Measurements from ENCODE around the gene LAMA1. TPM values are rescaled to one million over a fixed set of nuclear protein-coding genes. Genes with fewer than 3 reads are reported as not detected.

Gene LAMA1
- total RNA-seq, 1 experiment from 2014 or later: not detected

DNA sequence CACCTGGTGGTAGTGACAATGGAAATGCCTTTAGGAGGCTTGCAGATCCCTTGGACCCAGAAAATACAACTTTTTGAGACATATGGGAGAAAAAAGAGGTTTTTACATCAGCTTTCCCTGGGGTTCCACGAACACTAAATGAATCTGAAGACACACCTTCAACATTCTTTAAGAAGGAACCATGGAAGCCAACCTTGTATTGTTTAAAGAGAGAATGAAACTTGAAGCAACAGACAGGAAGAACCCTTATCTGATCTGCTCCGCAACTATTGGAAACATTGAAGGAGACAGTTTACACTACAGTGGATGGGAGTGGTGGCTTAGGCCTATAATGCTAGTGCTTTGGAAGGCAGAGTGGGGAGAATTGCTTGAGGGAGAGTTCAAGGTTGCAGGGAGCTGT, 190.4 kb downstream of the LAMA1 start:
- POLR2A ChIA-PET (ENCODE audit: low non-redundant PET): no interaction called here
- no TSS peak for BruUV-seq (replicated peaks)

DNA sequence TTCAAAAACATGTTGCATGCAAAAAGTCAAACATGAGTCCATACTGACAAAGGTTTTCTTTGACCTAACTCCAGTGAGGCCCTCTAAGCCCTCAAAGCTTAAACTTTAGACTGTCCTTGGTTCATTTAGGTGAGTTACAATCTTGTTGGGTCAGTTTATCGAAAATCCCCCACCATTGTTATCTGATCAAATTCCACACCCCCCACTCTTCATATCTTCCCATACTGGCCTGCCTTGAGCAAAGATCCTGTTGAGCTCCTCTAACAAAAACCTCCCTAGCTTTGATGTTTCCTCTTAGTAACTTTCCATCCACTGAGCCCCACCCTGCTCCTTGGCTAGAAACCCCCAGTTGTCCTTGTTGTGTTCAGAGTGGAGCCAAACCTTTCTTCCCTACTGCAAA, 194.4 kb downstream of the LAMA1 start:
- no peak for DNase-seq (ENCODE audit: low spot score)
- intact Hi-C loops (cut with micrococcal nuclease; ENCODE audit: unreplicated experiment): no loop called here
- Histone ChIP-seq H3K9me3 (ENCODE audit: low read depth, low read length, poor library complexity, severe bottlenecking) (peaks cover 6% of the 10 kb centered on the region), H3K4me3 (ENCODE audit: low read depth, low read length, poor library complexity, severe bottlenecking) (no peak overlapping the region), H3K27ac (ENCODE audit: low read depth, low read length, poor library complexity, severe bottlenecking) (no peak overlapping the region), H3K36me3 (ENCODE audit: insufficient read depth, low read length, poor library complexity, severe bottlenecking) (no peaks in the 10 kb centered on the region), H3K4me1 (ENCODE audit: insufficient read depth, low read length, poor library complexity, severe bottlenecking) (no peaks in the 10 kb centered on the region), H3K27me3 (replicated peaks; ENCODE audit: insufficient read depth, low read depth, low read length, poor library complexity) (no peaks in the 10 kb centered on the region)
- CTCF ChIA-PET: interaction anchor here (0.5 kb wide), 1 partner anchor 37 kb away, joined by 3 read pairs; no protein-coding TSS in a partner anchor
- BruUV-seq (replicated peaks): no TSS peak
- TF ChIP-seq, protein P1, sequence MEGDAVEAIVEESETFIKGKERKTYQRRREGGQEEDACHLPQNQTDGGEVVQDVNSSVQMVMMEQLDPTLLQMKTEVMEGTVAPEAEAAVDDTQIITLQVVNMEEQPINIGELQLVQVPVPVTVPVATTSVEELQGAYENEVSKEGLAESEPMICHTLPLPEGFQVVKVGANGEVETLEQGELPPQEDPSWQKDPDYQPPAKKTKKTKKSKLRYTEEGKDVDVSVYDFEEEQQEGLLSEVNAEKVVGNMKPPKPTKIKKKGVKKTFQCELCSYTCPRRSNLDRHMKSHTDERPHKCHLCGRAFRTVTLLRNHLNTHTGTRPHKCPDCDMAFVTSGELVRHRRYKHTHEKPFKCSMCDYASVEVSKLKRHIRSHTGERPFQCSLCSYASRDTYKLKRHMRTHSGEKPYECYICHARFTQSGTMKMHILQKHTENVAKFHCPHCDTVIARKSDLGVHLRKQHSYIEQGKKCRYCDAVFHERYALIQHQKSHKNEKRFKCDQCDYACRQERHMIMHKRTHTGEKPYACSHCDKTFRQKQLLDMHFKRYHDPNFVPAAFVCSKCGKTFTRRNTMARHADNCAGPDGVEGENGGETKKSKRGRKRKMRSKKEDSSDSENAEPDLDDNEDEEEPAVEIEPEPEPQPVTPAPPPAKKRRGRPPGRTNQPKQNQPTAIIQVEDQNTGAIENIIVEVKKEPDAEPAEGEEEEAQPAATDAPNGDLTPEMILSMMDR (conservative IDR thresholded peaks at IDR 0.05; ENCODE audit: low read depth, low read length): no peak
- TF ChIP-seq EZH2 (IDR thresholded peaks at IDR 0.05; ENCODE audit: borderline replicate concordance, low read depth, low read length, poor library complexity, severe bottlenecking): no peak
- POLR2A ChIA-PET (ENCODE audit: low non-redundant PET): no interaction called here

More for the DNA sequence above, 190.4 kb downstream of the LAMA1 start:
- H3K4me1 ChIP-seq (ENCODE audit: insufficient read depth, low read length, poor library complexity, severe bottlenecking): no peaks in the 10 kb centered on the region
- no peaks in the 10 kb centered on the region for H3K27me3 ChIP-seq (replicated peaks; ENCODE audit: insufficient read depth, low read depth, low read length, poor library complexity)
- no peaks in the 10 kb centered on the region for H3K36me3 ChIP-seq (ENCODE audit: insufficient read depth, low read length, poor library complexity, severe bottlenecking)
- H3K27ac ChIP-seq (ENCODE audit: low read depth, low read length, poor library complexity, severe bottlenecking): no peak overlapping the region
- intact Hi-C loops (cut with micrococcal nuclease; ENCODE audit: unreplicated experiment): no loop called here
- CTCF ChIA-PET: no interaction called here
- no peak for DNase-seq (ENCODE audit: low spot score)
- H3K9me3 ChIP-seq (ENCODE audit: low read depth, low read length, poor library complexity, severe bottlenecking): peaks cover 6% of the 10 kb centered on the region
- TF ChIP-seq EZH2 (IDR thresholded peaks at IDR 0.05; ENCODE audit: borderline replicate concordance, low read depth, low read length, poor library complexity, severe bottlenecking): no peak
- TF ChIP-seq, protein P1 (conservative IDR thresholded peaks at IDR 0.05; ENCODE audit: low read depth, low read length): no peak
- no peak overlapping the region for H3K4me3 ChIP-seq (ENCODE audit: low read depth, low read length, poor library complexity, severe bottlenecking)

DNA sequence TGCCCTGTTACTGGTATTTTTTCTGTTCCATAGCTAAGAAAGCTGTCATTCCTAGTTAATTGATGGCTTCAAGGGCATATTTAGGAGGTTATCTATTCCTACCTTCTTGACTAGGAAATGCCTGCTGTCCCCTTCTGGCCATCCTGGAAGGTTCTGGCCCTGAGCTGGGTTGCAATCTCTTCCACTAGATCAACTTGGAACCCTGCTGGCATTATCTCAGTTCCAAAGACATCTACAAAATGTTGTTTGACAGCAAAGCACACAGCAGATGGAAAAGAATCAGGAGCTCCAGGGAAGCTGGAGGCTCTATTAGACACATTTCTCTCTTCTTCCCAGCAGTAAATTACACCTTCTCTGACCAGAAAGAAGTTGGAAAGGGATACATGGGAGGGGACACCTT, 196.0 kb downstream of the LAMA1 start:
- ChIA-PET POLR2A (ENCODE audit: low non-redundant PET) (no interaction called here), CTCF (no interaction called here)
- Histone ChIP-seq H3K27me3 (replicated peaks; ENCODE audit: insufficient read depth, low read depth, low read length, poor library complexity) (no peaks in the 10 kb centered on the region), H3K36me3 (ENCODE audit: insufficient read depth, low read length, poor library complexity, severe bottlenecking) (no peaks in the 10 kb centered on the region), H3K4me1 (ENCODE audit: insufficient read depth, low read length, poor library complexity, severe bottlenecking) (no peaks in the 10 kb centered on the region), H3K27ac (ENCODE audit: low read depth, low read length, poor library complexity, severe bottlenecking) (no peak overlapping the region), H3K9me3 (ENCODE audit: low read depth, low read length, poor library complexity, severe bottlenecking) (no peaks in the 10 kb centered on the region), H3K4me3 (ENCODE audit: low read depth, low read length, poor library complexity, severe bottlenecking) (no peak overlapping the region)
- intact Hi-C loops (cut with micrococcal nuclease; ENCODE audit: unreplicated experiment): no loop called here
- BruUV-seq (replicated peaks): no TSS peak
- DNase-seq (ENCODE audit: low spot score): no peak
- TF ChIP-seq, protein P1 (conservative IDR thresholded peaks at IDR 0.05; ENCODE audit: low read depth, low read length): no peak
- TF ChIP-seq EZH2 (IDR thresholded peaks at IDR 0.05; ENCODE audit: borderline replicate concordance, low read depth, low read length, poor library complexity, severe bottlenecking): no peak
